GM11168 (cell line): ENCODE measurements around the gene PACSIN1.

Experiments used
- in situ Hi-C: fragments of 300-500 bp; cut with MboI; formaldehyde crosslinking; loops from one replicate; pipeline ENCODE4 v1.12.0; 2022; ENCODE audit warnings: low sequenced_read_pairs; ENCODE audit not compliant: unreplicated experiment

Gene PACSIN1

DNA sequence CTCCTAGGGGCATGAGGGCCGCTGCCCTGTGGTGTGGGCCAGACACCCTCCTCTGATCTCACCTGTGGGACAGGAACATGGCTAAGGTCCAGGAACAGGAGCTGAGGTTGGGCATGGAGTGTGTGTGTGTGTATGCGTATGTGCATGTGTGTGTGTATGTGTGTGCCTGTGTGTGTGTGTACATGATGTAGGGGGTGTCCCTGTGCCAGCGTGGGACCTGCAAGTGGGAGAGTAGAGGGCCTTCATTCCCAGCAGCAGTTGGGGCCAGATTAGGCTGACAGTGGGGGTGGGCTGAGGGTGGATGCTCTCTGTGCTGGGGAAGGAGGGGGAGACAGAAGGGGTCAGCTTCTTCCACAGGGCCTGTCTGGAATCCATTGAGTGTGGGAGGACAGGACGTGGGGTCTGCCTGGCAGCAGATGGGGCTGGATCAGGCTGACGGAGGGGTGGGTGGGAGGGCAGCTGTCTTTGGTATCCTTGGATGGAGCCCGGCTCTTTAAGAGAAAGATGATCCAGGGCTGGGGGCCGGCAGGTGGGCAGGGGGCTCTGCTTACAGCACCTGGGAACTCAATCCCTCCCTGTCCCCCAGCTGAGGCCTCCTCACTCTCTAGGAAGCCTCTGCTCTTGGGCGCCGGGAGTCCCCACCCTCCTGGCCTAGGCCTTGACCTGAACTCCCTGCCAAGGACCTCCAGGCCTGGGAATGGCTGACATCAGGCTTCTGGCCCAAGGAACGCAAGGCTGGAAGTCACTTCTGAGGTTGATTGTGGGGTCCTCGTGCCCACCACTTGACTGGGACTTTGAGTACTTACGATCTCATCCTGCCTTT lies 46.2 kb downstream of the PACSIN1 start:
- in situ Hi-C loops = no loop called here

GRCh38 chr6:34512738-34513115 lies 46.9 kb downstream of the PACSIN1 start:
- in situ Hi-C loops = no loop called here

- in situ Hi-C loops = no loop called here
Observed at GRCh38 chr6:34513646-34514045, 47.8 kb downstream of the PACSIN1 start.

DNA sequence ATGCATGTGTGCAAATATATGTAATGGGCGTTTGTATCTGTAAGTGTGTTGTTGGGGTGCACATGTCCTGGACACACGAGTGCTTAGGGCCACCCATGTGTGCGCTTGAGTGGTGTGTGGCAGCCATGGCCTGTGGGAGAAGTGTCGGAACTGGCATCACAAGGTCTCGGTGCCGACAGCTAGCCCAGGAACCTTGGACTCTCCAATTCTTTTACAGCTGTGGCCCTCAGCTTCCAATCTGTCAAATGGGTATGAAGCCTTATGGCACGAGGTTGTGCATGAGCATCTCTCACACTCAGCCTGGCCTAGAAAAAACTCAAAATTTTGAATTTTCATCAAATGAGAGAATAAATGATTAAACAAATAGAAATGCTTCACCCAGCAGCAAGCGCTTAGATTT lies 48.2 kb downstream of the PACSIN1 start:
- in situ Hi-C loops = no loop called here

DNA sequence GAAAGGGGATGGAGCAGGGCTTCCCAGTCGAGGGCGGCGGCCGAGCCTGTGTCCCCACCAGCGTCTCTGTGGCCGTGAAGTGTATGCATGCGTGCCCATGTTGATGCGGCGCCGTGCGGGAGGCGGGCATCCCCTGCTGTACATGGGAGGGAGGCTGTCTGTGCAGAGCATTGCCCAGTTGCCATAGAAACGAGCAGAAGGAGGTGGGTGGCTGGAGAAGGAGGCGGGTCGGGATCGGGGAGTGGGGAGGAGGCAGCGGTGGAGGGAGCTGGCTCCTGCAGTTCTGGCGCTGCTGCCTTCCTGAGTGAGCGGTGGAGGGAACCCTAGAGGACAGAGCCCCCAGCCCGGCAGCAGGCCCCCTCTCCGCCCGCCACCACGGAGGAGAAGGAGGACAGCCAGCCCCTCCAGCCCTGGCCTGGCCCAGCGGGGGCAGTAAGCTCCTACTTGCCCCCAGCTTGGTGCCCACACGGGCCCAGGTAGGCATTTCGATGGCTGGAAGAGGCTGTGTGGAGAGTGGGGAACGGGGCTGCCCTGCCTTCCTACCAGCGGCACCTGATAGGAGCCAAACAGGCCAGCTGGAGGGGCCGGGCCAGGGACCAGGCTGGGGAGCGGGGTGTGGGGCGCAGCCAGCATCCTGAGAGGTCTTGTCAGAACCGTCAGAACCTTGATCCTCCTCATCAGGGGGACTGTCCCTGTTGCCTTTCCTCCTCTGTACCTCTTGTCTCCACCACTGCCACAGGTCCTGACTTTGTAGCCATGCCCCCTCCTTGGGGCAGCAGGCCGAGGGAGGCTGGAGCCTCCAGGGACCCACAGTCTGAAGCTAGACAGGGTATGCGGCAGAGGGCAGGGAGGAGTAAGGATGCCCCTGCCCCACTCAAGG lies 49.0 kb downstream of the PACSIN1 start:
- in situ Hi-C loops = no loop called here

DNA sequence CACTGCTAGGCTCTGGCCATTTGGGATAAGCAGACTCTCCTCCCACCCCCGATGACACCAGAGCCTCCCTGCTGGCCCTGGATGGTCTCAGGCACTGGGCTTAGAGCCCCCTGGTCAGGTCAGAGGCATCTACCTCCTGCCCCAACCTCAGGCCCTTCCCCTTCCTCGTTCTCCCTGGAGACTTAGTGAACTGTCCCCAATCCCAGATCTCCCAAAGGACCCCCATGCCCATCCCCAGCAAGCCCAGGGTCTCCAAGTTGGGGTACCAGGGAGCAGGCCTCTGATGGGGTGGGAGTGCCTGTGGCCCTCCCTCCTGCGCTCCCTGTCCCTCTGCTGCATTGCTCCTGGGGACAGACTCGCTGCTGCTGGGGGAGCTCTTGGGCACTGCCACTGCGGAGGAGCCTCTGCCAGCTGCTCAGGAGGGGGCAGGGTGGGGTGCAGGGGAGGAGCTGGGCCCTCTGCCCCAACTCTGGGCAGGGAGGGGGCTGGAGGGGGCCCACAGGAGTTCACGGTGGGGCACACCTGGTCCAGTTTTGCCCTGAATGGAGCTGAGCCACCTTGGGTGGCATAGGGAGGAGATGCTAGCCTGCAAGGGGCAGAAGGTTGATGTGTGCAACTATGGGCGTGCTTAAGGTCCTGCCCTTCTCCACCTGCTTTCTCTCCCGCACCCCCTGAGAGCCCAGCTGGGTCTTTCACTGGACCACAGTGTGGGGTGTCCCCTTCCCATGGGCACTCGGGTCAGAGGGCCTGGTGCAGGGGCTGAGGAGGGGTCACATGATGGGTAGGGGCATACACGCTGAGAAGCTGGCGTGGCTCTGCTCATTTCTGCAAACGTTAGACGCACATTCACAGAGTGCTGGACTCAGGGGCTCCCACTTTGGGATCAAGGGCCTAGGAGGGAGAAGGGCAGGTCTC lies 49.9 kb downstream of the PACSIN1 start:
- in situ Hi-C loops = no loop called here

DNA sequence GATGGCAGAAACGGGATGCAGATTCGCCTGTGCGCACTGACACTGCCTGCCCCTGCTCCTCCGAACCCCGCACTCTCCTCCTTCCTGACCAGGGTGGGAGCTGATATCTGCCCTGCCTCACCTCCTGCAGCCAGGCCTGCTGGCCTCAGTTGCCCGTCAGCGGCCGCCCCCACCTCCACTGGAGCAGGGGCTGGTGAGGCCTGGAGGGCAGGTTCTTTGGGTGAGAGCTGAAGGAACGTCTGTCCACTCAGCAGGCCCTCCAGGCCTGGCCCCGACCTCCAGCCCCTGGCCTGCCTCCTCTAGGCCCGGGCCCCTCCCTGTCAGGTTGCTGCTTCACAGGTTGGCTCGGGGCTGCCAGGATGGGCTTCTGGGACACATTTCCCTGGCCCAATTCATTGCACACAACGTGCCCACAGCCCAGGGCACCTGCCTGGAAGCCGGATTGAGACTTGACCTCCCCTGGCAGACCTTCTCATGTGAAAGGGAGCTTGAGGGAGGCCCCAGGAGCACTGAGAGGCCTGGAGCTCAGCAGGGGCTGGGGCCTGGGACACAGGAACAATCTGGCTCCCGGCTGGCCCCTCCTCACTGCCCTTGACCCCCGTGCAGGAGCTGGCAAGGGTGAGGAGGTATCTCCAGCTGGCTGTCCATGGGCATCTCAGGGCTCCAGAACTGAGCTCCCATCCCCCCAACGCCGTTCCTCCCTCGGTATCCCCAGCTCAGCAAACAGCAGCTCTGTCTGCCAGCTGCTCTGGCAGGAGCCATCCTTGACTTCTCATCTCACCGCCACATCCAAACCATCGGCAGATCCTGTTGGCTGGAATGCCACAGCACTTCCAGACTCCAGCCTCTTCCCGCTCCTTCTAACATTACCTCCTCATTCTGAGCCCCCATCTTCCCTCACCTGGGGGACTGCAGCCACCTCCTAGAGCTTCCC lies 50.8 kb downstream of the PACSIN1 start:
- in situ Hi-C loops = no loop called here

DNA sequence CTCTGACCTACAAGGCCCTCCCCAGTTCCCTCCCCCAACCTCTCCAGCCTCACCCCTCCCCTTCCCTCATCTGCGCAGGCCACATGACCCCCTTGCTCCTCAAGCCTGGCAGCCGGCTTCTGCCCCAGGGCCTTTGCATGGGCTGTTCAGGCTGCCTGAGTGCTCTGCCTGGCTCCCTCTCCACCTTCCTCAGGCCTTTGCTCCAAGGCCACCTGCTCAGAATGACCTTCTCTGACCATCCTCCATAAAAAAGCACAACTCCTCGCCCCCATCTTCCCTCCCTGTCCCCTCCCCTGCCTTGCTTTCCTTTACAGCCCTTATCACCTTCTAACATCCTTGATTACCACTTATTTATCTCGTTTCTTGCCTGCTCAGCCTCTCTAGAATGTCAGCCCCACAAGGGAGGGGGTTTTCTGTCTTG lies 51.6 kb downstream of the PACSIN1 start:
- in situ Hi-C loops = no loop called here

DNA sequence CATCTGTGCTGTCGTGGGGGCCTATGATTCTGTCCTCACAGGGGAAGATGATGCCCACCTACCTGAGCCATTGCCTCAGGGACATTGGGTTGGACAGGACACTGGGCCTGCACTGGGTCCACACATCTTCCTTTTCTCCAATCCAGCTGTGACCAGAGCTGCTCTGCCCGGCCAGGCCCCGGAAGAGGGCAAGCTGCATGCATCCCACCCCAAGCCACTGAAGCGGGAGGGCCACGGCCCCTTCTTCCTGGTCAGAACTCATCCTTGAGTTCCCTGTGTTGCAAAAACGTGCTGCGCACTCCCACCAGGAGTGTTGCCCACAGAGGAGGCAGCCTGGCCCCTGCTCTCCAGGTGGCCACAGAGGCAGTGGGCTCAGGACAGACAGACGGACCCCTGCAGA lies 52.1 kb downstream of the PACSIN1 start:
- in situ Hi-C loops = no loop called here

DNA sequence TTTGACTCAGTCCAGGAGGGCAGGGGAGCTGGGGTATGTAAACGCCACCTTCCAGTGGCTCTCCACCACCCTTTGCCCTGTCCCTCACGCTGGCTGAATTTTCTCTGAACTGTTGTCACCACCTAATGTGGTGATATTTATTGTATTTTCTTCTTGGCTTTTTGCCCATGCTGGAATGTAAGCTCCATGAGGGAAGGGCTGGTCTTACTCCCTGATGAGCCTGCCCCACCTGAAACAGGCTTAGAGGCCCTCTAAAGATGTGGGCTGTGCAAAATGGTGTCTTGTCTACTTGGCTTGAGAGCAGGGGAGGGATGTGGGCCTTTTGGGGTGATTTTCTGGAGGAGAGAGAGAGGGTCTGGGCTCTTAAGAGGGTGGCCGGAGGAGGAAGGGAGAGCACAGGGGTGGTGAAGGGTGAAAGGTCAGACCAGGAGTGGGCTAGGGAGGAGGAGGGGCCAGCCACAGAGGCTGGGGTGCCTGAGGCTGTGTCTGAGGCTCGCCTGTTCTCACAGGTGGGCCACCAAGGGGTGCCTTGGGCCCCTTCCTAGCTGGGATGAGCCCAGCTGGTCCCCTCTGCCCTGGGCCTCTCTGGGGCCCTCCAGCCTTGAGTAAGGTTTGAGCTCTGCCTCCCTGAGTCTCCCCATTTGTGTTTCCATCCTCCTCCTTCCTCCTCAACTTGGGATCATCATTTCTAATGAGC lies 52.9 kb downstream of the PACSIN1 start:
- in situ Hi-C loops = no loop called here

DNA sequence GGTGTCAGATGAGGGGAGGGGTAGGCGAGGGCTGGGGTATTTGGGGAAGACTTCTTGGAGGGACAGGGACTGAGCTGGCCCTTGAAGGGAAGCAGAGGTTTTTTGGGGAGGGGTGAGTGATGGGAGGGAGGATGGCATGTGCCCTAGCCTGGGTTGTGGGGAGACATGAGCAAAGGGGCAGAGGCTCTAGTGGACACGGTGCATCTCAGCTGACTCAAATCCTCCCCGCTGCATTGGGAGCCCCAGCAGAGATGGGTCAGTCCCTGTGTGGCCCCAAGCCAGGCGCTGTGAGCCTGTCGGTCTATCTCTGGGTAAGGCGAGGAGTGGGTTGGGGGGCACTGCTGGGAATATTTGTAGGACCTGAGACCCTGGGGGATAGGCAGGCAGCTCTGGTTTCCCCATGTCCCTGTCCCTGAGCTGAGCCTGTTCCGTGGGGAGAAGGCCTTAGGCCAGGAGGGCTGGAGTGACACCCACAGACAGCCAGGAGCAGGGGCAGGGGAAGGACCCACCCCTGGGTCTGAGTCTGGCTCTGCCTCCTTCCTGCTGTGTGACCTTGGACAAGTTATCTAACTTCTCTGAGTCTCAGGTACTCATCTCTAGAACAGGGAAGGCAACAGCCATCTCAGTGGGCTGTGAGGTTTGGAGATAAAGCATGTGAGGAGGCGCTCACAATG lies 54.2 kb downstream of the PACSIN1 start:
- in situ Hi-C loops = loop anchor here (10.0 kb wide), 1 partner anchor 245 kb away; no protein-coding TSS in a partner anchor

DNA sequence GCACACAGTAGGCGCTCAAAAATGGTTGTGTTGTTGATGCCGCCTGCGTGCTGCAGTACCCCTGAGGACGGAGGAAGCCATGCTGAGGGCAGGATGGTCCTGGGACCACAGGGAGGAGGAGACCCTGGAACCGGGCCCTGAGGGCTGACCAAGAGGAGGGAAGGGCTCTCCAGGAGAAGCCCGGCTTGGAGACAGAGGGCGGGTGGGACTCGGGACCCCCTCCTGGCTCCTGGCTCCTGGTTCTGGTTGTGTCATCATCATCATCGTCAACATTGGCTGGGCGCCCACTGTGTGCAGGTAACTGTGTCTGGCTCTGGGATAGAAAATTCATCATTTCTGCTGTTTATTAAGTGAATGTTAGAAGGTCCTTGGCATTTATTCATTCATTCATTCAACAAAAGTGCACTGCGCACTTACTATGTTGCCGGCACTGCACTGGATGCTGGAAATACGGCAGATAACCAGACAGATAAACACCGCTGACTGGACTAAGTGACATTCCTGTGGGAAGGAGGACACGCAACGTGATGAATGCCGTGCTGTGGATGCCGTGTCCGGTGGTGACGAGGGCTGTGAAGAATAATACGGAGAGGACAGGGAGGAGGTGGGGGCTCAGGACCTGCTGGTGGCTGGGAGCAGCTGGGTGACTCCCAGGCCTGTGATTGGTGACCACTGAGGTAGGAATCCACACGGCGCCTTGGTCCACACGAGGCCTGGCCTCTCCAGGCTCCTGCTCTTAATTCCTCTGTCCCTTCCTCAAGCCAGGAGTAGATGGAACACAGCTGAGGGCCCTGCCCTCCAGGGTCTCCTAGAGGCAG lies 55.0 kb downstream of the PACSIN1 start:
- in situ Hi-C loops = loop anchor here (10.0 kb wide), 1 partner anchor 244 kb away; no protein-coding TSS in a partner anchor

DNA sequence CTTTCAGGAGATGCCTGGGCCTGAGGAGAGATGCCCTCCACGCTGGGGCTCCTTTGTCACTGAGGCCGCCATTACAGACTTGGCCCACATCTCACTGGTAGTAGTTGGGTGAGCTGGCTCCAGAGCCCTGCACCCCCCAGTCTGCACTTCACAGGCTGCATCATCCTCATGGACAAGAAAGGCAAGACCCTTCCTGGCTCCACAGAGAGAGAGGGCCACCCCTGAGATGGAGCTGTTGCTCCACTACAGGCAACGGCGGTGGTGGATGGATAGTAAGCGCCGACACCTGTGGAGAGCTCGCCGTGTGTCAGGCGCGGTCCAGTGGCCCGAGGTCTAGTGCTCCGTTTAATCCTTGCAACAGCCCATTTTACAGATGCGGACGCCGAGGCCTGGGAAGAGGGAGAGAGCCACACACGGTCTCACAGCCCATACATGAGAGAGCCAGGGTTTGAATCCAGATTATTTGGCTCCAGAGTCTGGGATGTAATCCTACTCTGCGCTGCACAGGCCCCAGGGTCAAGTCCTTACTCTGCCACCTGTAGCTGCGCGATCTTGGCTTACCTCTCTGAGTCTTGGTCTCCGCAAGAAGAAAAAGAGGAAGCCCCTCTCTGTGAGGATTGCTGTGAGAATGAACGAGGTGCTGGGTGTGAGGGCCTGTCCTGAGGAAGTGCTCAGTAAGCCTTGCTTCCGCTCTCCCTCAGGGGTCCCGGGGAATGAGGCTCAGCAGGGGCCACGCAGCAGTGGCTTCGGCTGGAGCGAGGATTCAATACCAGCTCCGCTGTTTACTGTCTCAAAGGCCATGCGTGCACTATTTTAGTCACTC lies 55.8 kb downstream of the PACSIN1 start:
- in situ Hi-C loops = loop anchor here (10.0 kb wide), 1 partner anchor 243 kb away; no protein-coding TSS in a partner anchor

DNA sequence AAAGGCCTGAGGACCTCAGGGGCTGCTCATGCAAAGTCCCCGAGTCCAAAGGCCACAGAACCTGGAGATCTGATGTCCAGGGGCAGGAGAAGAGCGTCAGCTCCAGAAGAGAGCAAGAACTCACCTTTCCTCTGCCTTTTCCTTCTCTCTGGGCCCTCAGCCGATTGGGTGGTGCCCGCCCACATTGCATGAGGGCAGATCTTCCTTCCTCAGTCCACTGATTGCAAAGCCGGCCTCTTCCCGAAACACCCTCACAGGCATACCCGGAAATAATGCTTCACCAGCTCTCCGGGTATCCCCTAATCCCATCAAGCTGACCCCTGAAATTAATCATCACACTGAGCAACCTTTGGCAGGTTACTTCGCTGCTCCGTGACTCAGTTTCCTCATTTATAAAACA lies 56.9 kb downstream of the PACSIN1 start:
- in situ Hi-C loops = loop anchor here (10.0 kb wide), 1 partner anchor 242 kb away; no protein-coding TSS in a partner anchor

DNA sequence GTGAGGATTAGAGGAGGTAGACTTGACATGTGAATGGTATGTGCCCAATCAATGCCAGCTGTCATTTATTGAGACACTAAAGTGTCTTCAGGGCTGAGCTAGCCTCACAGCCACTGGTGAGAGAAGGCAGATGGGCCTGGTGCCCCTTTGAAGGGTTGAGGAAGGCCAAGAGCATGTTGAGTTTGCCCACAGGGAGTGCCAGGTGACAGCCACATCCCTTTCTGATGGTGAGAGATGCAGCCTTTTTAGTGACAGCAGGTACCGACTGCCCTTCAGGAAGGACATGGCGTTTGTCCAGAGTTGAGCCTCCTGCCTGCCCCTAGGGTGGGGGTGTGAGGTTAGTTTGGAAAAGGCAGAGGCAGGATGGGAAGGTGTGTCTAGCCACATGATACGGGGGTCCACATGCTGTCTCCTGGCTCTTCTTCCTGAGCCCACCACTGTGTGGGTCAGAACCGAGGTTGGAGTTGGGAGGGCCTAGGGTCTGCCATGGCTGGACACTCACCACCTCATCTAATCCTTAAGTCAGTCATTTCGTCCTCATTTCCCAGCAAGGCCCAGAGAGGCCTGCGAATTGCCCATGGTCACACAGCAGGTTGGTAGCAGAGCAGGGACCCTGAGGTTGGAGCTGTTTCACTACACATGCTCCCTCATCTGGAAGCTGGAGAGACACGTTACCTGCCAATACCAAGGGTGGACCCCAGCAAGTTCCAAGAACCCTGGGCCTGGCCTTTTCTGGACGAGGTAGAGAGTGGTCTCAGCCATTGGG lies 57.7 kb downstream of the PACSIN1 start:
- in situ Hi-C loops = loop anchor here (10.0 kb wide), 1 partner anchor 241 kb away; no protein-coding TSS in a partner anchor
